ENCODE measurements around the gene VNN1.
"Not testable (repeated sequence)": the region's sequence is repeated elsewhere in the genome, so short reads cannot be mapped to it uniquely, and the experiment has no call there.

Gene VNN1

DNA sequence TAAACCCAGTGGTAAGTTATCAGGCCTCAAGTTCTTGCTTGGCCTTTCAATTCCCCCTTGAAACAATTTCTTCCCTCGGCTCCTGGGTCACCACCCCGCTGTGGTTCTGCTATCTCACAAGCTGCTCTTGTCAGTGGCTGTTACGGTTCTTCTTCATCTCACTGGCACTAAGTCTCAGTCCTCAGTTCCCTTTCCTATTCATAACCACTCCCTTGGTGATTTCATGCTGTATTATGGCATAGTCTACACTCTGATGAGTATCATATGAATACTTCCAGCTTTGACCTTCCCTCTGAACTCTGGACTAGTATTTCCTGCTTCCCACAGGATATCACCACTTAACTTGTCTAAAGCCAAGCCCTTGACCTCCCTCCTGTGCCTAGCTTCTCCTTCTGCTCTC is 62.8 kb downstream of the VNN1 start:
- in situ Hi-C loops (cut with MboI; ENCODE audit: low sequenced_read_pairs, unreplicated experiment): no loop called here
- DNase-seq (ENCODE audit: low spot score): no peak
- TF ChIP-seq, protein P1, sequence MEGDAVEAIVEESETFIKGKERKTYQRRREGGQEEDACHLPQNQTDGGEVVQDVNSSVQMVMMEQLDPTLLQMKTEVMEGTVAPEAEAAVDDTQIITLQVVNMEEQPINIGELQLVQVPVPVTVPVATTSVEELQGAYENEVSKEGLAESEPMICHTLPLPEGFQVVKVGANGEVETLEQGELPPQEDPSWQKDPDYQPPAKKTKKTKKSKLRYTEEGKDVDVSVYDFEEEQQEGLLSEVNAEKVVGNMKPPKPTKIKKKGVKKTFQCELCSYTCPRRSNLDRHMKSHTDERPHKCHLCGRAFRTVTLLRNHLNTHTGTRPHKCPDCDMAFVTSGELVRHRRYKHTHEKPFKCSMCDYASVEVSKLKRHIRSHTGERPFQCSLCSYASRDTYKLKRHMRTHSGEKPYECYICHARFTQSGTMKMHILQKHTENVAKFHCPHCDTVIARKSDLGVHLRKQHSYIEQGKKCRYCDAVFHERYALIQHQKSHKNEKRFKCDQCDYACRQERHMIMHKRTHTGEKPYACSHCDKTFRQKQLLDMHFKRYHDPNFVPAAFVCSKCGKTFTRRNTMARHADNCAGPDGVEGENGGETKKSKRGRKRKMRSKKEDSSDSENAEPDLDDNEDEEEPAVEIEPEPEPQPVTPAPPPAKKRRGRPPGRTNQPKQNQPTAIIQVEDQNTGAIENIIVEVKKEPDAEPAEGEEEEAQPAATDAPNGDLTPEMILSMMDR (IDR thresholded peaks at IDR 0.05; ENCODE audit: borderline replicate concordance, control extremely low read depth, extremely low read depth, insufficient read depth, missing control alignments): no peak

- TF ChIP-seq, protein P1 (IDR thresholded peaks at IDR 0.05; ENCODE audit: borderline replicate concordance, control extremely low read depth, extremely low read depth, insufficient read depth, missing control alignments): no peak
- DNase-seq (ENCODE audit: low spot score): no peak
- in situ Hi-C loops (cut with MboI; ENCODE audit: low sequenced_read_pairs, unreplicated experiment): no loop called here
Observed at GRCh38 chr6:132650429-132650828, 63.4 kb downstream of the VNN1 start.

DNA sequence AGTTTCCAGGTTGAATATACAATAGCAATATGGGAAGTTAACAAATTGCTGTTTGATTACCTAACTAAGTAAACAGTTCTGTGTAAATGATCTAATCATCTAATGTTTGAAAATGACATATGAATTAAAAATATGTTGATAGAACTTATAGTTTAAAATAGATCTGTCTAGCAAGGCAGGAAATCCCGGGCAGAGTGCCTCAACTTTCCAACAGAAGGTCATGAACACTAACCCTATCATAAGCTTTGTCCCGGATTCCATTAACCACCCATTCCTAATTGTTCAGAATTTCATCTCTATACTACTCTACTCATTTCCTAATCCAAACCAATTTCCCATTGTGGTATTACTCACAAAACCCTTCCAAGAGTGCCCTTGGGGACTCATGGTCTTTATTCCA is 65.0 kb downstream of the VNN1 start:
- TF ChIP-seq, protein P1 (IDR thresholded peaks at IDR 0.05; ENCODE audit: borderline replicate concordance, control extremely low read depth, extremely low read depth, insufficient read depth, missing control alignments): no peak
- in situ Hi-C loops (cut with MboI; ENCODE audit: low sequenced_read_pairs, unreplicated experiment): no loop called here
- no peak for DNase-seq (ENCODE audit: low spot score)

DNA sequence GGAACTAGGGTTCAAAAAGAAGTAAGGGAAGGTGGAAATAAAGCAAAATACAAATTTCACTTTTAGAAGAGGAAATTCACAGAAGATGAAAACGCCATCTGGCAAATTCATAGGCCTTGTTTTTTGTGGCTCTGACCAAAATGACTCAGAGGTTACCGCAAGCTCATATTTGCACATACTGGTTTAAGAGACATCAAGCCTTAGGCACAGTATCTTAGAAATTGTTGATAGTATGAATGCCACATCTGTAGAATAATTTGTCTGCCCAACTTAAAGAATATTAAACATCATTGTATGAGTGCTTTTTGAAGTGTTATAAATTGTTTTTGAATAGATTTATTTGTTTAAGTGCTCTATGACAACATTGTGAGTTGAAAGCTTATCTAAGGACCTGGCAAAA is 65.5 kb downstream of the VNN1 start:
- TF ChIP-seq, protein P1 (IDR thresholded peaks at IDR 0.05; ENCODE audit: borderline replicate concordance, control extremely low read depth, extremely low read depth, insufficient read depth, missing control alignments): no peak
- in situ Hi-C loops (cut with MboI; ENCODE audit: low sequenced_read_pairs, unreplicated experiment): no loop called here
- peak; percentile 13 for DNase-seq (ENCODE audit: low spot score)

DNA sequence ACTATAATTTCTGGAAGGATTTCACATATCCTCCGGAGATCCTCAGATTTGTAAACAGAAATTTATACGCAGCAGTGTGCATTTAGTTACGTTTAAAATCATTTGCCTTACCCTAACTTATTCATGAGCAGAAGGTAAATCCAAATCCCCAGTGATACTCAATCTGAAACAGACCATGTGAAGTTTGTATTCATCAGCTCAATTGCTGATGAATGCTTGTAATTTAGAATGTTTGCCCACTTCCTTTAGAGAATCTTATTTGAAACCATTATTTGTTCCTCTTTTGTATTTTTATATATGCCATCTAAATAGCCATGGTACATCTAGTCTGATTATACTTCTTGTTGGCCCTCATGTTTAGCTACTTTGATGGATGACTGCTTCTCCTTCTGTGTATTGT is 70.3 kb downstream of the VNN1 start:
- in situ Hi-C loops (cut with MboI; ENCODE audit: low sequenced_read_pairs, unreplicated experiment): no loop called here
- DNase-seq (ENCODE audit: low spot score): no peak
- TF ChIP-seq, protein P1 (IDR thresholded peaks at IDR 0.05; ENCODE audit: borderline replicate concordance, control extremely low read depth, extremely low read depth, insufficient read depth, missing control alignments): no peak

GRCh38 chr6:132637135-132637534 is 76.7 kb downstream of the VNN1 start:
- in situ Hi-C loops (cut with MboI; ENCODE audit: low sequenced_read_pairs, unreplicated experiment): not testable (repeated sequence)

DNA sequence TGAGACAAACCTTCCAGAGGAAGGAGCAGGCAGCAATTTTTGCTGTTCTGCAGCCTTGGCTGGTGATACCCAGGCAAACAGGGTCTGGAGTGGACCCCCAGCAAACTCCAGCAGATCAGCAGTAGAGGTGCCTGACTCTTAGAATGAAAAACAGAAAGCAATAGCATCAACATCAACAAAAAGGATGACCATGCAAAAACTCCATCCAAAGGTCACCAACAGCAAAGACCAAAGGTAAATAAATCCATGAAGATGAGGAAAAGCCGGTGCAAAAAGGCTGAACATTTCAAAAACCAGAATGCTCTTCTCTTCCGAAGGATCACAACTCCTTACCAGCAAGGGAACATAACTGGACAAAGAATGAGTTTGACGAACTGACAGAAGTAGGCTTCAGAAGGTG is 77.9 kb downstream of the VNN1 start:
- DNase-seq (ENCODE audit: low spot score); in situ Hi-C loops (cut with MboI; ENCODE audit: low sequenced_read_pairs, unreplicated experiment): not testable (repeated sequence)

More at GRCh38 chr6:132637135-132637534, 76.7 kb downstream of the VNN1 start:
- DNase-seq (ENCODE audit: low spot score): not testable (repeated sequence)

DNA sequence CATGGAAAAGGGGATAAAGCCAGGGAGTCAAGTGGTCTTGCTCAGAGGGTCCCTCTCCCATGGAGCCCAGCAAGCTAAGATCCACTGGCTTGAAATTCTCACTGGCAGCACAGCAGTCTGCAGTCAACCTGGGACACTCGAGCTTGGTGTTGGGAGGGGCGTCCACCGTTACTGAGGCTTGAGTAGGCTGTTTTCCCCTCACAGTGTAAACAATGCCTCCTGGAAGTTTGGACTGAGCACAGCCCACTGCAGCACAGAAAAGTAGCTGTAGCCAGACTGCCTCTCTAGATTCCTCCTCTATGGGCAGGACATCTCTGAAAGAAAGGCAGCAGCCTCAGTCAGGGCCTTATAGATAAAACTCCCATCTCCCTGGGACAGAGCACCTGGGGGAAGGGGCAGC is 78.6 kb downstream of the VNN1 start:
- in situ Hi-C loops (cut with MboI; ENCODE audit: low sequenced_read_pairs, unreplicated experiment); DNase-seq (ENCODE audit: low spot score): not testable (repeated sequence)

All from GM13976 (cell line).